H1 (cell line): ENCODE measurements around the gene SH3TC2. TPM values are rescaled to one million over a fixed set of nuclear protein-coding genes. Genes with fewer than 3 reads are reported as not detected.

Experiments
- CREB1 ChIP-seq: IDR thresholded peaks from 2 replicates; pipeline ENCODE4 v1.6.1; 2012; ENCODE audit warnings: inconsistent platforms
- HDAC6 ChIP-seq: IDR thresholded peaks from one replicate; pipeline ENCODE4 v1.7.1; 2012; ENCODE audit warnings: low read depth, mild to moderate bottlenecking, inconsistent platforms, low read length, moderate library complexity
- NANOG ChIP-seq: IDR thresholded peaks from 2 replicates; pipeline ENCODE4 v1.6.1; 2011; ENCODE audit warnings: low read length, low read depth, mild to moderate bottlenecking, inconsistent platforms; ENCODE audit not compliant: insufficient read depth, poor library complexity, severe bottlenecking
- SAP30 ChIP-seq: fragments of 300-600 bp; sonication (generic); IDR thresholded peaks from 2 replicates; pipeline ENCODE4 v1.7.1; 2012; ENCODE audit warnings: low read length, moderate library complexity, mild to moderate bottlenecking, inconsistent platforms; ENCODE audit not compliant: insufficient read depth, insufficient replicate concordance
- SP4 ChIP-seq: IDR thresholded peaks from 2 replicates; pipeline ENCODE4 v1.6.1; 2012; ENCODE audit warnings: low read length, inconsistent platforms
- polyA plus RNA-seq, 7 experiments: library from polyadenylated mRNA; depleted of rRNA in 3 of 7; stranded (reverse) in 5 of 7; unstranded in 2 of 7; fragments of >200 nt in 5 of 7; fragments of 200-250 nt in 2 of 7; gene quantifications; 1 replicate in 5 of 7; 2 replicates in 1 of 7; 4 replicates in 1 of 7; pipeline versions ENCODE4 v1.2.1 to v1.2.3, GENCODE V29; 2011 to 2013; ENCODE audit warnings: missing spikeins in 2 of 7, mixed read lengths in 2 of 7
- total RNA-seq: library from RNA; stranded (reverse); fragmentation: NEBNext Ultra II Directional; extraction: Animal tissue kit (Norgen Biotek cat#: 25700); gene quantifications from 2 replicates; pipeline ENCODE4 v1.2.1, GENCODE V29; 2021

The SH3TC2 gene
- total and polyA plus RNA-seq, 2 of the 8 experiments (the other 6 are each of a cell fraction or from before 2014, with no cell fraction given) = 0.11 to 0.80 TPM

DNA sequence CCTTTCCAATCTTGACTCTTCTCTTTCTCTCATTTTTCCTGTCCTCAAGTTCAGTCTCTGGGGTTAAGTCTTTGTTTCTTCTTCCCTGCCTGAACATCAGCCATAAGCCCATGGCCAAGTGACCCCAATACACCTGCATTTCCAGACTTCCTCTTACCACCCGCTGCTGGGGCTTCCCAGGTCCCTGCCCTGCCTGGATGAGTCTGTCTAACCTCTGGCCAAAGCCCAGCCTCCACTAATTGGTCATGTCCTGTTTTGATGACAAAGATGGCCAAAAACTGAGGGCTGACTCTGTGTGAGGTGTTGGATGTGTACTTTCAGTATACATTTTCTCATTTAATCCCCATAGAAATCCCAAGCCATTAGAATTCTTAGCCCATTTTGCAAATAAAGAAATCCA is 47.3 kb downstream of the SH3TC2 start (continued):
- no peak for TF ChIP-seq SAP30
- TF ChIP-seq SP4 = no peak
- TF ChIP-seq HDAC6 = no peak
- no peak for TF ChIP-seq NANOG
- no peak for TF ChIP-seq CREB1
